ENCODE data around the gene RAB6A.

DNA sequence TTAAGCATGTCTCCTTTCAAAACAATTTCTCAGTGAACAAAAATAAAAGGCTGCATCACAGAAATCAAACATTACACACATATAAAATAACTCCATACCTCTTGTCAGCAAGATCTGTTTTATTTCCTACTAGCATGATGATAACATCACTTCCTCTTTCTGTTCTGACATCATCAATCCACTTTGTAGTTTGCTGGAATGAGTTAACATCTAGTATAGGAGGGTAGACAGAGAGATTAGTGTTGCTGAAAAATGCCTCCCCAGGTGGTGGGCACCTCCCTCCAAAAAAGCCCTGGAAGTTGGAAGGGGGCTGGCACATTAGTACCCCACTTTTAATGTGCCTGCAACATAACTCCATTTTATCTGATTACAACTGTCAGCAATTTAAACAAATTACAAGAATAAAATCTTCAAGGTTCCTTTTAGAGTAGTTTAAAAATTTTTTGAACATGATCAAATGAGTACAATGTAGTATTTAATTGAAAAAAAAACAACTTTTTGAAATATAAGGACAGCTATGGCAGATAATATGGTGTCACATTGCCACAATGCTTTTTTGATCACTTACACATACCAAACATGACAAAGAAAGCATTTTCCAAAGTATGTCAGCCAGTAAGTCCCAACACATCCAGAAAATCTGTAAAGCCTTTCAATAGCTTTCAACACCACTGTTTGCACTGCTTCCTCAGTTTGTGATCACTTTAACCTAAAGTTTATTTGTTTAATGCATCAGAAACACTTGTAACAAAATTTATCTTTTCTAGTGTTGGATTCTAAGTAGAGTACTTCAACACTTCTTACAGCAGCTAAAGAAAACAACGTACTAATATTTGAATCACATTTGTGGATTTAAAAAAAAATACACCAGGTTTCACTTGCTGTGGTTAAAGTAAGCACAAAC is 44.5 kb downstream of the RAB6A start:
- TF ChIP-seq REST (IDR thresholded peaks at IDR 0.05; ENCODE audit: insufficient replicate concordance, low read depth) (no peak), SPI1 (IDR thresholded peaks at IDR 0.05; ENCODE audit: borderline replicate concordance, low read depth) (peak; percentile 97), POLR2AphosphoS5 (IDR thresholded peaks at IDR 0.05; ENCODE audit: low read depth) (no peak)
- TF ChIP-seq, protein P1, sequence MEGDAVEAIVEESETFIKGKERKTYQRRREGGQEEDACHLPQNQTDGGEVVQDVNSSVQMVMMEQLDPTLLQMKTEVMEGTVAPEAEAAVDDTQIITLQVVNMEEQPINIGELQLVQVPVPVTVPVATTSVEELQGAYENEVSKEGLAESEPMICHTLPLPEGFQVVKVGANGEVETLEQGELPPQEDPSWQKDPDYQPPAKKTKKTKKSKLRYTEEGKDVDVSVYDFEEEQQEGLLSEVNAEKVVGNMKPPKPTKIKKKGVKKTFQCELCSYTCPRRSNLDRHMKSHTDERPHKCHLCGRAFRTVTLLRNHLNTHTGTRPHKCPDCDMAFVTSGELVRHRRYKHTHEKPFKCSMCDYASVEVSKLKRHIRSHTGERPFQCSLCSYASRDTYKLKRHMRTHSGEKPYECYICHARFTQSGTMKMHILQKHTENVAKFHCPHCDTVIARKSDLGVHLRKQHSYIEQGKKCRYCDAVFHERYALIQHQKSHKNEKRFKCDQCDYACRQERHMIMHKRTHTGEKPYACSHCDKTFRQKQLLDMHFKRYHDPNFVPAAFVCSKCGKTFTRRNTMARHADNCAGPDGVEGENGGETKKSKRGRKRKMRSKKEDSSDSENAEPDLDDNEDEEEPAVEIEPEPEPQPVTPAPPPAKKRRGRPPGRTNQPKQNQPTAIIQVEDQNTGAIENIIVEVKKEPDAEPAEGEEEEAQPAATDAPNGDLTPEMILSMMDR (IDR thresholded peaks at IDR 0.05; ENCODE audit: insufficient read depth, low read length), result no peak

All from HL-60 (cell line).